GM19395 (cell line): Measurements from ENCODE around the gene FAM240A.
"Not testable (repeated sequence)": the region's sequence is repeated elsewhere in the genome, so short reads cannot be mapped to it uniquely, and the experiment has no call there.

ENCODE experiments used
- ATAC-seq: cut with Tn5 transposase; IDR thresholded peaks from one replicate; pipeline ENCODE4 v1.9.1; 2021; ENCODE audit warnings: mild to moderate bottlenecking, moderate library complexity; ENCODE audit not compliant: unreplicated experiment

The FAM240A gene

GRCh38 chr3:46585799-46586693 is 26.3 kb upstream of the FAM240A start:
- no peak for ATAC-seq

- ATAC-seq, result no peak
Observed at GRCh38 chr3:46586738-46587246, 25.5 kb upstream of the FAM240A start.

DNA sequence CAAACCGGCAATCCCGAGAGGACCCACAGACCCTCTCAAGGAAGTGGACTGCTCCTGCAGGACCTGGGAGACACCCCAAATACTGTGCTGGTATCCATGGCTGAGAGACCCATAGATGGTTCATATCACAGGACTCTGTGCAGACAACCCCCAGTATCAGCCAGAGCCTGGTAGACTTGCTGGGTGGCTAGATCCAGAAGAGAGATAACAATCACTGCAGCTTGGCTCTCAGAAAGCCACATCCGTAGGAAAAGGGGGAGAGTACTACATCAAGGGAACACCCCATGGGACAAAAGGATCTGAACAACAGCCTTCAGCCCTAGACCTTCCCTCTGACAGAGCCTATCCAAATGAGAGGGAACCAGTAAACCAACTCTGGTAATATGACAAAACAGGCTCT is 25.1 kb upstream of the FAM240A start:
- not testable (repeated sequence) for ATAC-seq

GRCh38 chr3:46593274-46593862 is 19.0 kb upstream of the FAM240A start:
- ATAC-seq, result no peak

GRCh38 chr3:46593979-46594378 is 18.3 kb upstream of the FAM240A start:
- no peak for ATAC-seq

GRCh38 chr3:46594723-46595122 is 17.6 kb upstream of the FAM240A start:
- no peak for ATAC-seq

- no peak for ATAC-seq
Observed at GRCh38 chr3:46595819-46596314, 16.5 kb upstream of the FAM240A start.

DNA sequence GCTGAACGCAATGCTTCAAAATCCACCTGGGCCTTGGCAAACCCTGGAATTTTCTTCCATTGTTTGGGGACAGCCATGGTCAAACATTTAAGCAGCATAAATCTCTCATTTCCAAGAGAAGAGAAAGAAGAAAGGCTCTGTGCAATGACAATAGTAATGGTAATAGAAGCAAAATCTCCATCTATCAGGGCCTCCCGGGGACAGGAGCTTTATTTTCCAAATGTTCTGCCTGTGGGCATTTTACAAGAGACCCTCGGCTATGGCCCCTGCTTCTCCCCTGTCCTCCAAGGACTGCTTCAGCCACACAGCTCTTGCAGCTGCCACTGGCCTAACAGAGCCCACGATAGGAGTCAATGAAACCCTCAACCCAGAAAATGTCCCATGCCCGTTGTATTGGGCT is 12.7 kb upstream of the FAM240A start:
- ATAC-seq, result no peak

DNA sequence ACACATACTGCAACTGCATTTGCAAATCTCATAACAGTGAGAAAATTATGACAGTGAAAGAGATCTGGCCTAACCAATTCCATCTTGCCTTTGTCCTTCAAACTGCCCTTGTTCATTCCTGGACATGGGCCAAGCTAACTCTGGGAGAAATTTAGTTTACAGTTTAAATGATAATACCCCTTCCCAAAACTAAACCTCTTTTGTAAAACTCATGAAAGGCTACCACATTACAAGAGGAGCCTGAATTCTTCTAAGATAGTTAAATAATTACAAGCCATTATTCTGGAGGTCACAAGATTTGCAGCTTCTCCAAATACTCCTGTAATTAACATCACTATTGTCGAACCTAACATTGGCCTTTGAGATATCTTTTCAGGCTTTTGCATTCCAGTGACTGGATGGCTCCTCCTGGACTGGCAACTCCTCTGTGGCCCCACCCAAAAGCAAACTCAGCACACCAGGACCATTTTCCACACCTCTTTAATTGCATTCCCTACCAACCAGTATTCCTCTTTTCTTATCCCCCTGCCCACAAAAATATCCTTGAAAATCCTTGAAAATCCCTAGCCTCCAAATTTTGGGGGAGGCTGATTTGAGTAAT is 8.8 kb upstream of the FAM240A start:
- no peak for ATAC-seq

DNA sequence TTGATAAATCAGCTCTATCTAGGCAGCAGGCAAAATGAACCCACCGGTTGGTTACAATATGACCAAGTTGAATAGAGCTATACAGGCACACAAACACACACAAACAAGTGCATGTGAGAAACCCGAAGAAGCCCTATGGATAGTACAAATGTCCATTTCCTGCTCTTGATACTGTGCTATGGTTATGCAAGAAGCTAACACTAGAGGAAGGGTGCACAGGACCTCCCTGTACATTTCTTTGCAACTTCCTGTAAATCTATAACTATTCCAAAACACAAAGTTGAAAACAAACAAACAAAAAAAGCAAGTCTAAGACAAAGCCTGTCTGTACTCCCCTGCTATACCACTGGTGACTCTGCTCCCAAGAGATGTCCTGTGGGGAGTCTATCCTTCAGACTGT is 8.2 kb upstream of the FAM240A start:
- ATAC-seq, result no peak

- no peak for ATAC-seq
Observed at GRCh38 chr3:46607603-46608028, 4.7 kb upstream of the FAM240A start.

GRCh38 chr3:46609212-46609721 is 3.1 kb upstream of the FAM240A start:
- no peak for ATAC-seq

- no peak for ATAC-seq
Observed at GRCh38 chr3:46609944-46610722, 2.2 kb upstream of the FAM240A start.

DNA sequence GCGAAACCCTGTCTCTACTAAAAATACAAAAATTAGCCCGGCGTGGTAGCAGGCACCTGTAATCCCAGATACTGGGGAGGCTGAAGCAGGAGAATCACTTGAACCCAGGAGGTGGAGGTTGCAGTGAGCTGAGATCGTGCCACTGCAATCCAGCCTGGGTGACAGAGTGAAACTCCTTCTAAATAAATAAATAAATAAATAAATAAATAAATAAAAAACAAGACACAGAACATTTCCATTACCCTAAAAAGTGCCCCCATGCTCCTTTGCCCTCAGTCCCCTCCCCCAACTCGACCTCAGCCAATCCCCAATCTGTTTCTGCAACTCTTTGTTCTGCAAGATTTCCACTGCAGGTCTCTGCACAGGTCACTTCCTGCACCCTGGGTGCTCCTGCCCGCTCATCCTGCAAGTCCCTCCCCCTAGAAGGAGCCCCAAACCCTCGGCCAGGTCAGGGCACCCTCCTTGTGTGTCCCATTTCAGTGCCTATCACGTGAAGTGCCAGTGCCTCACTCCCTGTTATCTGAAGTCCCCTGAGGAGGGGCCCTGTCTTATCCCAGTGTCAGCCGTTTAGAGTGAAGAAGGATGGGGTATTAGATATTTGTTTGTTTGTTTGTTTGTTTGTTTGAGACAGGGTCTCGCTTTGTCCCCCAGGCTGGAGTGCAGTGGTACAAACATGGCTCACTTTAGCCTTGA is 1.1 kb downstream of the FAM240A start:
- ATAC-seq, result no peak

DNA sequence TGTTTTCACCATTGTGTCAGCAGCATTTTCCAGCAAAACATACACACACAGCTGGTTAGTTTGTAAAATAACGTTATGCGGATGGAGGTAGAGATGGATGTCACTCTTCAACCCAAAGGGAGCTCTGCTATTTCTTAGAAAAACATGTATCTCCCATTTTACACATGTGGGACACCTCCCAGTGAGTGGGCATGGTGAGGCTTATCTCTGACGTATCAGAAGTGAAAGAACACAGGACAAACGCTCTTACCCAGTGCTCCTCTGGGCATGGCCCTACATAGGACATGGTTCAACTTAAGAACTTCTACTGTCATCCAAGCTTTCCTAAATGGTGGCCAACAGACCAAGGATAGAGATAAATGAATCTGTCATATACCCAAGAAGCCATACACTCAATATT is 2.1 kb downstream of the FAM240A start:
- no peak for ATAC-seq

DNA sequence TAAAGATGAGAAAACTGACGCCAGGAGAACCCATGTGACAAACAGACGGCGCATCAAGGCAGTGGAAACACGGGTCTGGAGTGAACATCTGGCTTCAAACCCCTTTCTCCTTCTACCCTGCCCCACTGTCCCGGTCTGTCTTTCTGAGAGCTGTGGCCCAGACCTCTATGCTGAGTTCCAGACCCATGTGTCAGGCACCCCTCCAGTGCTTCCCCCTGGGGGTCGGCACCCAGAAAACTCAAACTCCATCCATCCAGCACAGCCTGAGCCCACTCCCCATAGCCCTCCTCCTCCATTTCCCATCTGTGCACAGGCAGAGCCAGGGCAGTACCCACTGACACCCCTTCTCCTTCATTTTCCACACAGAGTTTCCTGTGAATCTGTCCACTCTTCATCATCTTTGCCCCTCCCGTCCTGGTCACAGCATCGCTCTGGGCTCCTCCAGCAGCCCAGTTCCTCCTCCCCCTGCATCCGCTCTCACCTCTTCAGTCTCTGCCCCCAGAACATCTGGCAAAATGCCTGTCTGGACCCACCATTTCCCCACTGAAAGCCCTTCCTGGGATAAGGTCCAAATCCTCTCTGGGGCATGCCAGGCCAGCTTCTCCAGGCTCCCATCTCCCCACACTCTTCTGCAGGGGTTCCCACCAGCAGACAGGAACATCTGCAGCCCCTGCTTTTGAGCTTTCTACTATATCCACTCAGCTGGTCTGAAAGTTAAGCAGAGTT is 2.9 kb downstream of the FAM240A start:
- no peak for ATAC-seq

- ATAC-seq, result no peak
Observed at GRCh38 chr3:46615976-46616375, 3.7 kb downstream of the FAM240A start.

GRCh38 chr3:46617941-46618340 is 5.6 kb downstream of the FAM240A start:
- no peak for ATAC-seq
